ENCODE results near the gene AKAP10.
"Not testable (repeated sequence)": the region's sequence is repeated elsewhere in the genome, so short reads cannot be mapped to it uniquely, and the experiment has no call there.

Gene AKAP10

DNA sequence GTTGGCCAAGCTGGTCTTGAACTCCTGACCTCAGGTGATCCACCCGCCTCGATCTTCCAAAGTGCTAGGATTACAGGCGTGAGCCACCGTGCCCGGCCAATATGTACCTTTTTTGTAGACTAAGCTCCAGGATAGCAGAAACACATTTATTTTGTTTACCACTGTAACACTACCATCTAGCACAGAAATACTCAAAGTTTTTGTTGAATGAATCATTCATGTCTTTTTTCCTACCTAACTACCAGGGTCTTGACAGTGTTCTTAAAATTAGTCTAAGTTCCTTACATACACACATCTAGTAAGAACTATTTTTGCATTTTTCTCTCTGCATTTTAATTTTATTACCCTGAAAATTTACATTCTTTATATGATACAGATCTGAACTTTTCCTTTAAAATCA, 44.4 kb downstream of the AKAP10 start:
- no peak for DNase-seq (ENCODE audit: low spot score)

DNA sequence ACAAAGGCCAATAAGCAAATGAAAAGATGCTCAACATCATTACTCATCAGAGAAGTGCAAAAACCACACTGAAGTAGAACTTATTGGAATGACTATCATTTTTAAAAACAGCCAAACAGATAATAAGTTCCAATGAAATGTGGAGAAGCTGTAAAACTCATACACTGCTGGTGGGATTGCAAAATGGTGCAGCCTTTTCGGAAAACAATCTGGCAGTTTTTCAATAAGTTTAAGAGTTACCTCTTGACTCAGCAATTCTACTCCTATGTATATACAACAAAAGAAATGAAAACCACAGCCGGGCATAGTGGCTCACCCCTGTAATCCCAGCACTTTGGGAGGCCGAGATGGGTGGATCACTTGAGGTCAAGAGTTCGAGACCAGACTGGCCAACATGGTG, 49.3 kb downstream of the AKAP10 start:
- DNase-seq (ENCODE audit: low spot score) = peak; percentile 27

DNA sequence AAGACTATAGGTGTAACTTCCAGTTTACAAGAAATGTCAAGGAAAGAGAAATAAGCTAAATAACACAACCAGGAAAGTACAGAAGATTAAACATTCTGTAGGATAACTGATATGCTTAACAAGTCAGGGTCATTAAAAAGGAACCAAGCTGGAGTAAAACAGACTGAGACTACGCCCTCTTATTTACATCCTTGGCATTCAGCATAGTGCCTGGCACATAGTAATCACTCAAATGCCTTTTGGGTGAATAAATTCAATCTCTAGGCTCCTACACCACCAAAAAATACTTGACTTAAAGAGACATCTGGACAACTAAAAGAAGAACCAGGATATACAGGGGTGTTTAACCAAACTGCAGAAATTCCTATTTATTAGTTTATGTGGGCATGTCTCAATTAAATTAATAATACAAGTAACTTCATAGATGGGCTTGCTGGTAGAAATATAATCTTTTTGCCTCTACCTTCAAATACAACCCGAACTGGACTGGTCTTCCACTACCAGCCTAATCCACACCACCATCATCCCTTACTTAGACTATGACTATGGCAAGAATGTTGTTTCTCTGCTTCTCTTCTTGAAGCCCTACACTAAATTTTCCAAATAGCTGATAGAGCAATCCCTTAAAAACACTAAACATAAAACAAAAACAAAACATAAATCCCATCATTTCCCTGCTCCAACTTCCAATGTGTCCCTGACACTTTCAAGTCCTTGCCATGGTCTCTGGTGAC, 62.2 kb downstream of the AKAP10 start:
- DNase-seq (ENCODE audit: low spot score) = no peak

DNA sequence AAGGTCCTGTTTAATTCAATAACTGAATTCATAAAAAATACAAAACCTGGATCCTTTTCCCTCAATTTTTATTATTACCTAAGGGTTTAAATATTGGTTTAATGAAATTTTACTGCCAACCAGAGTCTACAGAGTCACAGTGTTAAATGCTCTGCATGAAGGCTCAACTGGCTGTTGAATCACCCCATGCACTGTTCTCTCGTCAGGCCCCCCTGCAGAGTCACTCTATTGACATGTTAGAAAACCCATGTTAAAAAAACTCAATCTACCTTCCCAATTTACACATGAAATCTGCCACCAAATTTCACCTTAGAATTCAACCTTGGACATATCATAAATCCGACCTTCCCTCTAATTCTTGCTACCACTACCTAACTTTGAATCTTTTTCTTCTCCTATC, 66.6 kb downstream of the AKAP10 start:
- no peak for DNase-seq (ENCODE audit: low spot score)

DNA sequence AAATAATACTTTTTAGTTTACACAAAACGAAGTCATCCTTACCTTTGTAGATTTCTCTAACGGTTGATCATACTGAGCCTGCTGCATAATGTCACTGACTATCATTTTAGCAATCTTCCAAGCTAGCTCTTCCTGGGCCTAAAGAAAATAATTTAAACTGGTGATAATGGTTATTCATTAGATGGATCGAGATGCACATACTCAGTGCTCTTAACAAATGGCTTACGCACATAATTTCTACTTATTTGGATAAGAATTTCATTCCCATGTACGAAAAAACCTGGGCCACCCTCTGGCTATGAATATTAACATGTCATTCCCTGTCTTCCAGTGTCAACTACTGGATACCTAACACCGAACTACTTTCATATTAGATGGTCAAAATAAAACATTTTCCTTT, 68.5 kb downstream of the AKAP10 start:
- DNase-seq (ENCODE audit: low spot score) = no peak

DNA sequence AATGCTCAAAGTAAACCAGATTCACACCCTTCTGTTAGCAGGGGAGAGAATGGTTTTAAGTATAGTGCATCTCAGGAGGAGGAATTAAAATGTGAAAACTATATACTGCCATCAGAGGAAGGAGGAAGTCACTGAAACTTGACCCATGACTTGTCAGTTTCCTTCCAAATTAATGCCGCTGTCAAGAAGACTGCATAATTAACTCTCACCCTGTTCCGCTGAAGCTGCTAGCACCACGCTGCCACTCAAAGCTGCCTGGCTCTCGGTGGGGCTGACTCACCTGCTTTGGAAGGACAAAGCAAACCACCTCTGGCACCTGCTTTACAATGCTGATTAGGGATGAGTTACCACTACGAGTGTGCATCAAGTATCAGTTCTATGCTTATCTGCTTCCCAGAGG, 72.1 kb downstream of the AKAP10 start:
- no peak for DNase-seq (ENCODE audit: low spot score)

DNA sequence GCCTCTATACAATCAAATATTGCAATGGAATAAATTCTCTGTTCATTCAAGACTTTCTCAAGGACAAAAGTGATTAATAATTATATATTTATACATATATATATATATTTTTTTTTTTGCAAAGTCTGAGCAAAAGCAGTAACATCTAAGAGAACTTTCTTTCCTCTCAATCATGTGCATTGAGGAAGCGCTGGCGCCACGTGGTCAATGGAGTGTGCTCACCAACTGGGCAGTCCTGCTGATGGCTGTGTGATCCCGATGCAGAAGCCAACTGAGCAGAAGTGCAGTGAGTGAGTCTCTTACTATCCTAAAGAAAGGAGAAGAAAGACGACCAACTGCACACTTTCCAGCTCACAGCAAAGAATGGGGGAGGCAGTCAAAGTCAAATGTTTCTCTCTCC, 72.7 kb downstream of the AKAP10 start:
- no peak for DNase-seq (ENCODE audit: low spot score)

DNA sequence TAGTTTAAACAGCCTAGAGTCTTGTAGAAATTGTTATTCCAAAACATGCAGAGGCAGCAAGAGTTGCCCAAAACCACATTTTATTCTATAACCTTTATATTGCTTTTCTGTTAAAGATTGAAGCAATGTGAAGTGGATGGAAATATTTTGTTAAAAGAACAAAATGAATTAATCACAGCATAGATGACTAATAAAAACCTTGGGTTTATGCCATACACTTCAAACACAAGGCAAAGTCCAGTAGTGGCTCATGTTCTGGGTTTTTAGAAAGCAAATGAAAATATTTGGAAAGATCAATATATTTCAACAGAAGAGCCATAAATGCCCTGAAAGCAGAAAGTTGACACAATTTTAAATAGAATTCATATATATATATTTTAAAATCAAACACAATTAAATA, 73.2 kb downstream of the AKAP10 start:
- DNase-seq (ENCODE audit: low spot score) = no peak

DNA sequence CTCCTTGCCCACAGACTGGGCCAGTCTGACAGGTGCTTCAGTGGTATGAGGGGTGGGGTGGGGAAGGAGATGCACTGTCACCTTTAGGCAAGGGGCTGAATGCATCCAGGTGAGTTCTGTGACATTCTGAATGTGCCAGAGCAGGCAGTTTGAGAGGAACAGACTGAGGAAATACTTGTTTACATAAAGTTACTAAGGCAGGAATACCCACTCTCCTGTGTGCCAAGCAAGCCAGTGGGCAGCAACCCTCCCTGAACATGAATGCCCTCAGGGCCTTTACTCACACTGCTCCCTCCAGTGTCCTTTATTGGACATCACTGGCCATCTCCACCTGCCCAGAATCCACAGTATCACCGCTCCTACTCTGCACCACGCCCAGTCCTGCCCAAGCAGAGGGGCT, 76.8 kb downstream of the AKAP10 start:
- DNase-seq (ENCODE audit: low spot score) = no peak

DNA sequence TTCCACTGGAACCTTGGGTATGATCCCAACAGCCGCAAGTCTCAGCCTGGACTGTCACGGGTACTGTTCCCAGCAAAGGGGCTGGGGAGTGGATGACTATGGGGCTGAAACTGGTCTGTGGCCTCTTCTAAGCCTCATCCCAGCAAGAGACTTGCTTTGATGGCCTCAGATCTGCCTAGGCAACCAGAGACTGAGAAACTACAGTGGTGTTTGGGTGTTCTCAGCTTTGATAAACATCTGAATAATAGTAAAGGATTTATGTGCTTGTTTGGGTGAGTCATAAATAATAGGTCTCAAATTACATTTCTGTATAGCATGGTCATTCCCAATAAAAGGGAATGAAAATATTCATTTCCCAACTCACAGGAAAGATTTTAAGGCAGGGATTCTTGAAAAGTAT, 79.7 kb downstream of the AKAP10 start:
- no peak for DNase-seq (ENCODE audit: low spot score)

DNA sequence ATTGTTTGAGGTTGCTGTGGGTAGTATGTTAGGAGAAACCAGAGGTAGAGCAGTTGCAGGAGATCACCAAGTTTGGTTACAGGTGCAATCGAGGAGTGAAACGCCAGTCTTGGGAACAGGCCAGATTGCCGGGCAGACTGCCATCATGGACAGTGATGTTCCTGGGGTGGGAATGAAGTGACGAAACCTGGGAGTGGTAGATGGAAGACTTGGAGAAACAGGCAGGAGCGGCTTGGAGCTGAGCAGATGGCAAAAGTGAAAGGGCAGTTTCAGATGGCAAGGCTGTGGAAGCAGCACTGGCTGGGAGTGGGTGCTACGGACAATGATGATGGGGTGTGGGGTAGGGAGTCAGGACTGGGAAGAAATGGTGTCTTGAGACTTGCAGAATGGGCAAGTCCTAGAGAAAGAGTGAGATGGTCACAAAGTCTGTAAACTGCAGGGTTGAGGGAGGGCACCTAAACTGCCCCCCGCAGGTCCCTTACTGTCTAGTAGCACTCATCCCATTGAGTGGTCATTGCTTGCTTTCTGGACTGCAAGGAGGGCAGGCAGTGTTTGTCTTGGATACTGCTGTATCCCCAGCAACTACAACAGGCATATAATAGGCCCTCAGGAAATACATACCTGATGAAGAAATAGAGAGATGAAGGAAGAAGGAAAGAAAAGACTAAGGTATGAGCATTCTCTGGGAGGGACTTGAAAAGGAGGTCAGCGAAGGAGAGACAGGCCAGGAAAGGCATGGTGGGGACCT, 80.4 kb downstream of the AKAP10 start:
- no peak for DNase-seq (ENCODE audit: low spot score)

DNA sequence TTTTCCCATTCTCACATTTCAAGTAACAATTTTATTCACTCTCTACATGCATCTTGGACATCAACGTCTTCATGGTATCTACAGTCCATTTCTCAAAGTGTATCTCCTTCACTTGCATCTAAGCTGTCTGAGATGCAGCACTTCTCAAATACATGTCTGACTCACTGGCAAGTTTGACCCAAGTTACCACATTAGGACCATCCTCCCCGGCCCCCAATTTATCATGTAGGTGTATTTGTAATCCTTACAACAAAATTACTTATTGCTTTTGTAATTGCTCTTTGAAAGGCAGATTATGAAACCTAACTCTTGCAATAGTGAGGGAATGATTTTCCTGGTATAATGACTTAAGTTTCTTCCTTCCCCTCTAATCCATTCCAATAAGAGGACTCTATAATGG, 80.9 kb downstream of the AKAP10 start:
- no peak for DNase-seq (ENCODE audit: low spot score)

DNA sequence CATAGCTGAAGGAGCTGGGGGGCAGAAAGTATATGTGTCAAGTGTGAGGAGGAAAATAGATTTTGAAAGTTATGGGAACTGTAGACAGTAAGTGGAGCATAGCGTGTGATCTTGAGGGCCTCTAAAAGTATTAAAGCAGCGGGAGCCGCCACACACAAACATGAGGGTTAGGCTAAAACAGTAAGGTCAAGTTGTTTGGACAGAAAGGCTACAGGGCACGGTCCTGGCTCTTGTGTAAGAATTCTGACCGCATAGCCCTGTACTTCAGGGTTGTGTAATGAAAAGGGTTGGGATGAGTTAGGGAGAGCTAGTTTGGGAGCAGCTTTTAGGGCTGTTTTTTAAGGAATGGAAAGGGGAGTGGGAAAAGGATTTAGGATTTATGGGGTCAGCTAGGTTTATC, 87.1 kb downstream of the AKAP10 start:
- not testable (repeated sequence) for DNase-seq (ENCODE audit: low spot score)

DNA sequence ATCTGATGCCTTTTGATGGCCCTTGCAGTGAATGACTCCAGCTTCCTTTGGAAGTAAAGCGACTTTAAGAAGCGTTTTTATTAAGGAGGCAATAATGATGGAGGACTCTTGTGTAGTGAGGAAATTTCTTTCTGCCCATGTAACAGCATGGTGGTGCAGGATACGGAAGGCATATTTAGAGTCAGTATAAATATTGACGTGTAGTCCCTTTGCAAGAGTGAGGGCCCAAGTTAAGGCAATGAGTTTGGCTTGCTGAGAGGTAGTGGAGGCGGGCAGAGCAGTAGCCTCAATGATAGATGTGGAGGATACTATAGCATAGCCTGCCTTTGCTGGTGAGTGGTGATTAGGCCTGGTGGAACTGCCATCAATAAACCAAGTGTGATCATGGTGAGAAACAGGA, 87.6 kb downstream of the AKAP10 start:
- DNase-seq (ENCODE audit: low spot score) = not testable (repeated sequence)

DNA sequence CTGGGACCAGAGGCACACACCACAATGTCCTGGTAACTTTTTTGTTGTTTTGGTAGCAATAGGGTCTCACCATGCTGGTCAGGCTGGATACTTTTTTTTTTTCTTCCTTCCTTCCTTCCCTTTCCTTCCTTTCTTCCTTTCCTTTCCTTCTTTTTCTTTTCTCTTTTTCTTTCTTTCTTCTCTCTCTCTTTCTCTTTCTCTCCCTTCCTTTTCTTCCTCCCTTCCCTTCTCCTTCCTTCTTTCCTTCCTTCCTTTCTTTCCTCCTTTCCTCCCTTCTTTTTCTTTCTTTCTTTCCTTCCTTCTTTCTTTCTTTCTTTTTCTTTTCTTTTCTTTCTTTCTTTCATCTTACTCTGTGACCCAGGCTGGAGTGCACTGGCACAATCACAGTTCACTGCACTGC, 91.5 kb downstream of the AKAP10 start:
- DNase-seq (ENCODE audit: low spot score) = no peak

DNA sequence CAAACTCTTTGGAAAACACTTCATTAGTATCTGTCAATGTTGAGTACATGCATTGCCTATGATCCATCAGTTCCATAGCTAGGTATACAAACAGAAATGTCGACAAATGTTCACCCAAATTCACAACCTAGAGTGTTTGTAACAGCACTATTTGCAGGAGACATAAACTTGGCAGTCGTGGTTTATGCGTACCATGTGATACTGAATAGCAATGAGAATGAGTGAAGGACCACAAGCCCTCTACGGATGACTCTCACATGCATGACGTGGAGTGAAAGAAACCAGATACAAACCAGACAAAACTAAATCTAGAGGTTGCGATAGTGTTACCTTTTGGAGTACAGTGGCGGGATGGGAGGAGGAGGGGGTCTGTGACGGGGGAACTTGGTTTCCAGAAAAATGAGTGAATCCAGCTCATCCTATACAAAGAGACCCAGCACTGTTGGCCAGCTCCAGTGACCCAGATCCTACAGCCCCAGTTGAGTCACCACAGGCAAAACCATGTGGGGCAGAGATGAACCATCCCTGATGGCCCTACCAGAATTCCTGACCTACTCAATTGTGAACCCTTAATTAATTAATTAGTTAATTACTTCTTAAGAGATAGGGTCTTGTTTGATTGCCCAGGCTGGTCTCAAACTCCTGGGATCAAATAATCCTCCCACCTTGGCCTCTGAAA, 94.0 kb downstream of the AKAP10 start:
- peak; percentile 27 for DNase-seq (ENCODE audit: low spot score)

DNA sequence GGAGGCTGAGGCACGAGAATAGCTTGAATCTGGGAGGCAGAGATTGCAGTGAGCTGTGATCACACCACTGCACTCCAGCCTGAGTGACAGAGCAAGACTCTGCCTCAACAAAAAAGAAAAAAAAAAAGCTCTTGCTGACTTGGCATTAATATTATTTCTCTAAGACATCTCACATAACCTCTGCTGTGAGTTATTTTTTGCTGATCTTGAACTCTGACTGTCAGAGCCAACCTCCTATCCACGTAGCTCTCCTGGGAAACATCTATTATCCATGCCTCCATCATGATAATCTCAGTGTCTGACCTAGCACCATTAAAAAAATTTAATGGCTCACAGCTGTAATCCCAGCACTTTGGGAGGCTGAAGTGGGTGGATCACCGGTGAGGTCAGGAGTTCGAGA, 97.2 kb downstream of the AKAP10 start:
- no peak for DNase-seq (ENCODE audit: low spot score)

DNA sequence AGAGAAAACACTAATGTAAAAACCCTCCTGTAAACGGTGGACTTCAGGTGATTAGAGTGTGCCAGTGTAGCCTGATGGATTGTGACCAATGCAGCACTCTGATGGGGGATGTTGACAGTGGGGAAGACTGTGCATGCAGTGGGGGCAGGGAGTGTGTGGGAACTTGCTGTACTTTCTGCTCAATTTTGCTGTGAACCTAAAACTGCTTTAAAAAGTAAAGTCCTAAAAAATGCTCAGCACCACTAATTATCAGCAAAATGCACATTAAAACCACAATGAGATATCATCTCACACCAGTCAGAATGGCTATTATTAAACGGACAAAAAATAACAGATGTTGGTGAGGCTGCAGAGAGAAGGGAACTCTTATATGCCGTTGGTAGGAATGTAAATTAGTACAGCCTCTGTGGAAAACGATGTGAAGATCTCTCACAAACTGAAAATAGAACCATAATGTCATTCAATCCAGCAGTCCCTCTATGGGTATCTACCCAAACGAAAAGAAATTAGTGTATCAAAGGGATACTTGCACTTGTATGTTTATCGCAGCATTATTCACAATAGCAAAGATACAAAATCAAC, 100.2 kb downstream of the AKAP10 start:
- no peak for DNase-seq (ENCODE audit: low spot score)

DNA sequence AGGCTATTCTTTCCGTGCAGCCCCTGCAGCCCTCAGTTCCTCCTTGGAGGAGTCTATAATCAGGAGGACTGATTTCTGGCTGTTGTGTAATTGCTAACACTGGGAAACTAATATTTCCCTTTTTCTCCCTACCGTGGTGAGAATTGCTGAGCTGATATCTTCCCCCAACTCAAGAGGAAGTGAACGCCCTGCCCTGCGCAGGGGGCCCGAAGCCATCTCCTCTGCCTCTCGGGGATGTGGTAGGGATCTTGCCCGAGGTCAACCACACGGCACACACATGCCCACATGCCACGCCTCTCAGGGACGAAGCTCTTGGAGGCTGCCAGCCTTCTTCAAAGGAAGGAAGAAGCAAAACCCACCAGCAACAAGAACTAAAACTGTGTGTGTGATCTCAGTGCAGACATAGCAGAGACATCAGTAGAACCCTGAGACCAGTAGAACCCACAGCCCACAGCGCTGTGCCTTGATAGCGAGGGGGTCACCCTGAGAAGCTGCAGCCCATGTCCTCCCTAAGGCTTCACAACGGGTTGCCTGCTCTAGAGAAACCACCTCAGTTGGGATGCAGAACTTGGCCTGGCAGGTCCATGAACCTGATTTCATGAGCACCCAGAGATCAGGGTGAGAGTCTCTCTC, 101.0 kb downstream of the AKAP10 start:
- DNase-seq (ENCODE audit: low spot score) = peak; percentile 17

DNA sequence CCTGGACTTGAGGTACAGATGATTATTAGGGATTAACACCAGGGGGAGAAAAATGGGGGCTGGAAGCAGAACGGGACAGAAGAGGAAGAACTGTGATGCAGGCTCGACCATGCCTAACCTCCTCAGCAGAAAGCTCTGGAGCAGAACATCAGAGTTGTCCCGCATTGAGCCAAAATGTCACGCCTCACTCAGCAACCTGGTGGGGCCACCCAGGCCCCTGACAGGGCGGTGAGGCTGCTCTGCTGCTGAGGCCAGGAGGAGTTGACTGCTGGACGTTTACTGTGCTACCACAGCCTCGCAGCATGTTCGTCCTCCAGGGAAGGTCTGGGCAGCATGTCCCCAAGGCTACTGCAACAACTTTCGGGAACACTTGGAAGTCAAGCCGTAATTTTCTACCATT, 103.4 kb downstream of the AKAP10 start:
- no peak for DNase-seq (ENCODE audit: low spot score)

DNA sequence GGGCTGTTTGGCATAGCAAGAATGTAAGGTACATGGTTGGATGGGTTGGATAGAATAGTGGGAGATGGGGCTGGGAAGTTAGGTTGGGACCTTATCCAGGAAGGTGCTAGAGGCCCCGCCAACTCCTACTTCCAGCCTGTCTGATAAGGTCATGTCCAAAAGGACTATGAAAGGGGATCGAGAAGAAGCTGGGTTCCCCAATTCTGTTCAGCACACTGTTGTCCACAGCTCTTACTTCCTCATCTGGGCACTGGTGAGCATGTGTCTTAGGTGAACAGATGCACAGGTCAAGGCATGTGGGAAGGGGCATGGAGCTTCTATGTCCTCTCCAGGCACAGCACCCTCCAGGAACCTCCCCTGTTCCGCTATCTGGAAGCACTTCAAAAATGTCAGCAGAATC, 104.3 kb downstream of the AKAP10 start:
- DNase-seq (ENCODE audit: low spot score) = no peak

DNA sequence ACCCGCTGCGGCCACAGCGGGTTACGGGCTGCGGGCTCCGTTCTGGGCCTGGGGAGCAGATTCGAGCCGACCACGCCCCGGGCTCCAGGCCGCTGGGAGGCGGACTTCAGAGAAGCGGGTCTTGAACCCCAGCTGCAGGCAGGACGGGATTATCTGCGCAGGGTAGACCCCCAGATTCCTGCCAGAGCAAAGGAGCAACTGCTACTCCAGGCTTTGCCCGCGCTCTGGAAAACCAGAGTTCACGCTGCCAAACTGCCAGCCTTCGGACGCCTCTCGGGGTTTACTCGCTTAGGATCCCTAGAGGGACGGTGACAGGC, 109.6 kb downstream of the AKAP10 start:
- no peak for DNase-seq (ENCODE audit: low spot score)

Data from activated CD4-positive, alpha-beta T cell treated with anti-CD3 and anti-CD28 coated beads, Interleukin-2, Interleukin-4, amounts not matched to agents 100 ng/mL and 50 ng/mL, durations not matched to agents 16 hours and 8 hours (primary cell).